HS-27A (cell line): Measurements from ENCODE around the gene GLI1.
A peak's percentile ranks its signal among the peaks of the same experiment; 100 is the strongest.
"Not testable (repeated sequence)": the region's sequence is repeated elsewhere in the genome, so short reads cannot be mapped to it uniquely, and the experiment has no call there.

ENCODE experiments used
- DNase-seq: peaks from one replicate; pipeline ENCODE4 v3.0.0-alpha.2; 2012; ENCODE audit warnings: low read depth, missing footprints

GLI1 gene

DNA sequence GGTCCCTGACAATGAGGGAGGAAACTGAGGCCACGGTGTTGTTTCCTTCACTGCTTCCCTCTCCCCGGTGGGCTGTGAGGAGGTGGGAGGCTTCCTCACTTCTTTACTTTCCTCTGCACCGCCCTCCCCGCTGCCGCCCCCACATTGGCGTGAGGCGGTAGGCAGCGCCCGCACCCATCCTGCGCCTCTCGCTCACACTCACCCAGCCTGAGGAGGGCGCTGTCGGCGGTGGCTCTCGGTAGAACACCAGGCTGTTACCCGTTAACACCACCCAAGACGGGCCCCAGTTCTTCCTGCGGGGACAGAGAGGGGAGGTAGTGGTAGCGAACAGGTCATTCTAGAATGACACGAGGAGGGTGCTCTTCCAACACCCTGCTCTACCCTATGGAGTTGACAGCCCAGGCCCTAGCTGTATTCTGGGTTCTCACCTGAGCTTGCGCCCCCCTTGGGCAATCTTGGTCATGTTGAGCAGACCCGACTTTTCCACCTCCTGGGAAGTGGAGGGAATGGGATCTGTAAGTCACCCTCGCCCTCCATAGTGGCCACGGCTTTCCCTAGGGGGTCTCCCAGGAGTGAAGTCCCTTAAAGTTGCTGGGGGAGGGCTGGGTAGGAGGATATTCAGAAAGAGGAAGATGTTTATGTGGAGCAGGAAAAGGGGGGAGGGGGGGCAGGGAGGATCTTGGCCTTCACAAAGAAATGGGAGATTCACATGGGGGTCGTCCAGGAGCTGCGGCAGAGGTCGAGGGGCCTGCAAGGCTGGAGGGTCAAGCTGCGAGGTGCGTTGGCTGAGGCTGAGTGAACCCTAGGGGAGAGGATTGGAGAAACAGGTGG is 16.8 kb downstream of the GLI1 start:
- DNase-seq: no peak

DNA sequence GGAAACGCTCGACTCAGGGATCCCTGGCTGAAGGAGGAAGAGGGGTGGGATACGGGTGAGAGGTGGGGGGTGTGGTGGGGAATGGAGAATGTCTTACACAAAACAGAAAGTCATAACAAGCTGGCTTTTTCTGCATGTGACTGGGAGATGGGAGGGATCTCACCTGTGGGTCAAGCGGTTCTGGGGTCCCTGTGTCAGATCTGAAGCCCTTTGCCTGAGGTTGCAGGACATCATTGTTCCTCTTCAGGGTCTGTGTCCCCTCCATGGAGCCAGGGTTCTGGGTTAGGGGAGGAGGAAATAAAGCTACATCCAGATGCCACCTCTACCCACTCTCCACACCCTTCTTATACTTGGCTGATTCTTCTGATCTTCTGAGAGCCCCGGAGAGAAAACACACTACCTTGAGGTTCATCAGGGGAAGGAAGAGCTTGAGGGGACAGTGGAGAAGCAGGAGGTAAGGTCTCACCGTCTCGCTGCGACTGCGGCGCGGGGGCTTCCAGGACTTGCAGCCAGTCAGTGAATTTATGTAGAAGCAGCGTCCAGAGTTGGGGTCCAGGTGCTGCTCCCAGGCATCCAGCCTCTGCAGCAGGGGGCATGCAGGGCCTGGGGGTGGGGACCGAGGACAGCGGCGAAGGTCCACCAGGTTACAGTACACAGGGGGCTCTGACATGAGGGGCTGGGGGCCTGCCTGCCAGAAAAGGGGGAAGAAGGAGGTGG is 17.6 kb downstream of the GLI1 start:
- DNase-seq: no peak

DNA sequence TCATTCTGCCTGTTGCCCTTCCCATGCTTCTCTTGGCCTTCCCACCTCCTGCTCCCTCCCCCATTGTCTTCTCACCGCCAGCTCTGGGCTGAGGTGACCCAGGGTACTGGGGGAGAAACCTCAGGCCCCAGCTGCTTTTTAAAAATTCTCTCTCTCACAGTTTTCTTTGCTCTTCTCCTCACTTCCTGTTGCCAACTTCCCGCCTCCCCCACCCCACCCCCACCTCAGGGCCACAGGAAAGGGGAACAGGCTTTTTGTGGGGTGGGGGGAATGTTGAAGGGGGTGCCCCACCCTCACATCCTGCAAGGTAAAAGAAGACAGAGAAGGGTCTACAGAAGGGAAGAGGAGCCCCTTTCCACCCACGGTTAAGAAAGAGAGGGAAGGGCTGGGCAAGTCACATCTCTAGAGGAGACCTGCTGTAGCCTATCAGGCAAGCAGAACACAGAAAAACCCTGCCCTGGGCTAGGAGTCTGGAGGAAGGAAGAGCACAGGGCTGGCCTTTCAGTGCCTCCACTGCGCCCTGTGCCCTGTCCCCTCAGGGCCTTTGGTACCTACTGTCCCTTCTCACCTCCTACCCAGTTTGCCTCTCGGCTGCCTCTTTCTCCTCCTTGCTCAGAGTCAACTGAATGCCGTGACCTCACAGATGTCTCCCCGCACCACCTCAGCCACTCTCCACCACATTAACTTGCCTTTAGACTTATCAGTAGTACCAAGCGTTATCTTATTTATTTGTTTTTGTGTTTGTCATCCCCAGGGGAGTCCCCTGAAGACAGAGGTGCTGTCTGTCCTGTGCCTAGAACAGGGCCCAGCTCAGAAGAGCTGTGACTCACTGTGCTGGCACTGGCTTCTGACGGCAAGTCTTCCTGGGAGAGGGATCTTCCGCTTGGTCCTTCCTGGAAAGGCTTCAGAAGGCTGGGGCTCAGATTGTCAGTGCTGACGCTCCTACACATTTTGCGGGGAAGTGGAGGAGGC is 18.4 kb downstream of the GLI1 start:
- no peak for DNase-seq

DNA sequence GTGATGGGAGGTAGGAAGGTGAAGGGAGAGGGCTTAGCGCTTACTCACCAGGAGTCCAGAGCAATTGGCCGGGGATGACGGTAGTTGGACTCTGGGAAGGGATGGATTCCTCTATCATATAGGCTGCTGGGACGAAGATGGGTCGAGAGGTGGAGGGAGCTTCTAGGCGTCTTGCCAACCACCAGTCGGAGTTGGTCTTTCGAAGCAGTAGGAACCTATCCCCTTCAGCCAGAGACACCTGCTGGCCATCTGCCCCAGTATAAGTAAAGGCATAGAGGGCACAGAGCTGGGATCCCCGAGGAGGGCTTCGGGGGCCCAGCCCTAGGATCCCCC is 19.4 kb downstream of the GLI1 start:
- no peak for DNase-seq

DNA sequence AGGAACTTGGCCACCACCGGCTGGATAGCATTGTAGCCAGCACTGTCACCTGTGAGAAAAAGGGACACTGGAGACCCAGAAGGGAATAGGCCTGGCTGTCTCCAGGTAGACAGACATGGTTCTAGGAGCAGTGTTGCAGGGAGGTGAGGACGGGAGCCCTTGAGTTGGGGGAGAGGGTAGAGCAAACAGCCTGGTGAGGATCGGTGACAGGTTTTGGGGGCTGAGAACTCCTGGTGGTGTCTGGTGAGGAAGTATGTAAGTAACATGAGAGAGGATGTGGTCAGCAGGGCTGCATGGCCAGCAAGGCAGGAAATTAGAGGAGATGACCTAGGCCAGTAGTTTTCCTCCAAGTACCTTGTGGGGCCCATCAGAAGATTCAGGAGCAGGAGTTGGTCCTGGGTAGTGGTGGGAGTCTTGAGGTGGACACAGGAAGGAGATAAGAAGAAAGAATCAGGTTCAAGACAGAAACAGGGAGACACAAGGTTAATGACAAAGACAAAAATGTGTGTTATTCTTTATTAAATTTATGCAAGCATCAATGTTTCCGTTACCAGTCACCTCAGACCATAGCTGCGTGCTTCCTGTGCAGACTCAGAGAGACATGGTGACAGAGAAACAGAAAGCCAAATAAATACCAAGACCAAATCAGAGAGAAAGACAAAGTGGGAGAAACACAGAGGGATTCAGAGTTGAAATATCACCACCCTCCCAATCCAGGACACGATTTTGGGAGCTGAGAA is 20.0 kb downstream of the GLI1 start, which contains the start of gene ARHGAP9:
Gene ARHGAP9, minus strand, starts transcription at position 491 of the 740 bp plus-strand sequence. Its CDS starts 460 bp downstream, at position 31.
- no peak for DNase-seq

- DNase-seq: no peak
Measured at GRCh38 chr12:57481671-57482070, 22.1 kb downstream of the GLI1 start.

DNA sequence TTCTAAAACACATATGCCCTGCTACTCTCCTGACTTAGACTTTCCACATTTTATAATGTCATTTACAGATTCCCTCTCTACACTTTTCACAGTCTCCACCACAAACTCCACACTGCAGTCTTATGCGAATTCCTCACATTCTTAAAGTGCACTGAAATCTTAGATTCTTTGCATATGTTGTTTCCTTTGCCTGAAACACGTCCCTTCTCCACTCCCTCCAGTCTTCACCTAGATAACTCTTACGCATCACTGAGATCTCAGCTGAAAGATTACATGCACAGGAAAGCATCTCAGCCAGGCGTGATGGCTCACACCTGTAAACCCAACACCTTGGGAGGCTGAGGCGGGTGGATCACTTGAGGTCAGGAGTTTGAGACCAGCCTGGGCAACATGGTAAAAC is 23.9 kb downstream of the GLI1 start:
- DNase-seq: no peak

GRCh38 chr12:57485695-57486094 is 26.1 kb downstream of the GLI1 start:
- no peak for DNase-seq

- DNase-seq: no peak
Measured at GRCh38 chr12:57487055-57487596, 27.5 kb downstream of the GLI1 start.

DNA sequence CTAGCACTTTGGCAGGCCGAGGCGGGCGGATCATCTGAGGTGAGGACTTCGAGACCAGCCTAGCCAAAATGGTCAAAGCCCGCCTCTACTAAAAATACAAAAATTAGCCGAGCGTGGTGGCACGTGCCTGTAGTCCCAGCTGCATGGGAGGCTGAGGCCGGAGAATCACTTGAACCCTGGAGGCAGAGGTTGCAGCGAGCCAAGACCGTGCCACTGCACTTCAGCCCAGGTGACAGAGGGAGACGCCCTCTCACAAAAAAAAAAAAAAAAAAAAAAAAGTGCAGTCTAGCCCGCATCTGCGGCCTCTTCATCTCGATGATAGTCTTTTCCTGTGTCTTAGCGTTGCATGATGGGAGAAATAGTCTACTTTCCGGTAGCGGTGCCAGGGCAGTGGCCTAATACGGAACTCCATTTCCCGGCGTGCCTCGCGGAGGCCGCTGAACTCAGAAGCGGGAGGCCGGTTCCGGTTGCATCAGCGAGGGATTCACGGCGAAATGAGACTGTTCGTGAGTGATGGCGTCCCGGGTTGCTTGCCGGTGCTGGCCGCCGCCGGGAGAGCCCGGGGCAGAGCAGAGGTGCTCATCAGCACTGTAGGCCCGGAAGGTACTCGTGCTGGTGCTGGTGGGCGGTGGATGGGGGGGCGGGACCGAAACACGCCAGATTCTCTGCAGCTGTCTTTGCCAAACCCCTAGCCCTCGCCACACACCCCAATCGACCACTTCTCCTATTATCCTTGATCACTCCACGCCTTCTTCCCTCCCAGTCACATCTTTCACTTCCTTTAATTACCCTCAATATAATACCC is 28.2 kb downstream of the GLI1 start, which contains the start of gene MARS1:
Gene MARS1, plus strand, starts transcription at position 472 of the 805 bp plus-strand sequence. Its CDS starts 23 bp downstream, at position 495.
- DNase-seq: peak; percentile 89

DNA sequence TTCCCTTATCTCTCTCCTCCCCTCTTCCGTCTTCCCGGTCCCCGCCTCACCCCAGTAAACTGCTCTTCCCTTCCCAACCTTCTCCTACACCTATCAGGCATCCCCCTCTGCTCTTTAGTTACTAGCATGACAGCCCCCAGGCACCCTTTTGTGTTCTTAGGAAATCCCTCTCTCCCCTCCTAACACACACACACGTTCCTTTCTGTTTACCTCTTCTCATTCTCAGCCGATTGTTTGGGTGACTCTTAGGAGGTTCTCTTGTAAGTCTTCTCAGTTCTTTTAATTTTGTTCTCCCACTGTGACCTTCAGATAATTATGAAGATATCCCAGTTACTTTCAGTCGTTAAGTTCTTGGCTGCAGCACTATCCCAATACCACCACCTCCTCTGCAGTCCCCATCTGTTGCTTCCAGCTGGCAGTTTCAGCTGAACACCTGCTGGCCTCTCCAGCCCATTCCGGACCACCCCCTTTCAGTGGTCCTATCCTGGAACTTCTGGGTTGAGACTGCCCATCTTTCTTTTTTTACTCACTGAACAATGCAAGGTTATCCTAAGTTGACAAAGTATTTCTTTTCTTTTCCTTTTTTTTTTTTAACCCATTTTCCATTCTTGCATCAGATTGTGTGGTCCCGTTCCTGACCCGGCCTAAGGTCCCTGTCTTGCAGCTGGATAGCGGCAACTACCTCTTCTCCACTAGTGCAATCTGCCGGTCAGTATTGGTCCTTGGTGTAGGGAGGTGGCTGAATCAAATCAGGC is 29.0 kb downstream of the GLI1 start:
- no peak for DNase-seq

DNA sequence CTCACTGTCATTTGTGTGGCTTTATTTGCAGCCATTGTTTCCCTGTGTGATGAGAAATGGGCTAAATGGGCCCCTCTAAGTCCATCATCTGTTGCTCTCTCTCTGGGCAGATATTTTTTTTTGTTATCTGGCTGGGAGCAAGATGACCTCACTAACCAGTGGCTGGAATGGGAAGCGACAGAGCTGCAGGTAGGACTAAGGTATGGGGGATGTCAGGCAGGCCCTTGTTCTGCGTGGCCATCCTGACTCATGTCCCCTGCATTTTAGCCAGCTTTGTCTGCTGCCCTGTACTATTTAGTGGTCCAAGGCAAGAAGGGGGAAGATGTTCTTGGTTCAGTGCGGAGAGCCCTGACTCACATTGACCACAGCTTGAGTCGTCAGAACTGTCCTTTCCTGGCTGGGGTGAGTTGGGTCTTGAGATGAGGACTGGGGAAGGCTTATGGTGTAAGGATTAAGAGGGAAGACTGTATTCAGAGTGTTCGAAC is 29.6 kb downstream of the GLI1 start:
- DNase-seq: no peak

DNA sequence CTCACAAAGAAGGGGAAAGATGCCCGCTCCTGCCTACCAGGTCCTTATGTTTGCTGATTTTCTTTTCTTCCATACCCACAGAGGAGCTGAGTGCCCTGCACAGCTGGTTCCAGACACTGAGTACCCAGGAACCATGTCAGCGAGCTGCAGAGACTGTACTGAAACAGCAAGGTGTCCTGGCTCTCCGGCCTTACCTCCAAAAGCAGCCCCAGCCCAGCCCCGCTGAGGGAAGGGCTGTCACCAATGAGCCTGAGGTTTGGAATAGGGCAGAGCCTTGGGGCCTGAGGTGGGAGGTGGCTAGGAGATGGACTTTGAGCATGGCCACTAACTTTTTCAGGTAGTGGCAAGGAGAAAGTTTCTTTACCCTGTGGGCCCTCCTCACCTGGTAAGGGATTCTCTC is 30.5 kb downstream of the GLI1 start:
- DNase-seq: no peak

- DNase-seq: no peak
Measured at GRCh38 chr12:57491393-57492280, 32.1 kb downstream of the GLI1 start.

GRCh38 chr12:57495051-57495701 is 35.6 kb downstream of the GLI1 start:
- DNase-seq: not testable (repeated sequence)

DNA sequence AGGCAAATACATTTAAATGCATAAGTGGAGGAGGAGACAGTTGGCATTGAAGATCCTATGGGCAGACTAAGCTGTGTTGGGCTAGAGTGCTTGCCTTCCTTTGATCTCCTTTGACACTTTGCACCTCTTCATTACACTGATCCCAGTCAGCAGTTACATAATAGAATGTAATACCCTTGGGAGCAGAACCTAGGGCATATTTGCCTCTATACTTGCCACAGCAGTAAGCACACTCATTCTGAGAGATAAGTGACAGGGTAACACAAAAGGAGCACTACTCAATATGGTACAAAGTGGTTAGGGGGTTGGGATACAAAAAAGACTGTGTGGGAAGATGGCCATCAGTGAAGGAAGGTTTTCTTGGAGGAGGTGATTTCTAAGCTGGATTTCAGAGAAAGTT is 37.2 kb downstream of the GLI1 start:
- DNase-seq: no peak

- DNase-seq: no peak
Measured at GRCh38 chr12:57497223-57498131, 37.9 kb downstream of the GLI1 start.
